GM21529 (cell line): Measurements from ENCODE around the gene HSH2D.

Experiments used
- ATAC-seq: cut with Tn5 transposase; IDR thresholded peaks from one replicate; pipeline ENCODE4 v1.9.1; 2021; ENCODE audit not compliant: unreplicated experiment

Gene HSH2D

DNA sequence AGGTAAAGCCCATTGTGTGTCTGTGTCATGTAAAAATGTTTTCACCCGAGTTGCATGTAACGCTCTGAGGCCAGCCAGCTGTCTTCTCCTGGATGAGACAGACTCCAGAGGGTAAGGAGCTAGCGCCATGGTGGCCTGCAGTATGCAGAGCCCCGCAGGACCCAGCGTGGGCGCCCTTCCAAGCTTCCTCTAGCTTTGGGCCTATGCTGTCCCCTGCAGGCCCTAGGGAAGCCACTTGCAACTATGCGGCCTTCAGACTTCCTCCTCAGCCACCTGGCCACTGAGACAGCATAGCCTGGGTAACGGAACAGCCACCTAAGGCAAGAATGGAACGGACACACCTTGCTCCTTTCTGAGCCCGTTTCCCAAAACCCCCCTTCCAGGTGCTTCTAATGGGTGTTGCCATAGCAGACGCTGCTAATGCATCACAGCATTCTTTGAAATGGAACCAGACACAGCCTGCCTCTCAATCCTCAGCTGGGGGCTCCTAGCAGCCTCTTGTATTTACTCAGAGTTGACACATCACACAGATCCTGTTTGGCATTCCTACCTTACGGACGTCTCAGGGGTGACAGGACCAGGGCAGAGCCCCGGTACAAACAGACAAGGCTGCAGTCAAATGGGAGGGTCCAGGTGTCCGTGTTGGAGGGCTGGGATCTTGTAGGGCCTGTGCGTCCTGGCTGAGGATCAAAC lies 47.9 kb downstream of the HSH2D start:
- ATAC-seq: no peak

DNA sequence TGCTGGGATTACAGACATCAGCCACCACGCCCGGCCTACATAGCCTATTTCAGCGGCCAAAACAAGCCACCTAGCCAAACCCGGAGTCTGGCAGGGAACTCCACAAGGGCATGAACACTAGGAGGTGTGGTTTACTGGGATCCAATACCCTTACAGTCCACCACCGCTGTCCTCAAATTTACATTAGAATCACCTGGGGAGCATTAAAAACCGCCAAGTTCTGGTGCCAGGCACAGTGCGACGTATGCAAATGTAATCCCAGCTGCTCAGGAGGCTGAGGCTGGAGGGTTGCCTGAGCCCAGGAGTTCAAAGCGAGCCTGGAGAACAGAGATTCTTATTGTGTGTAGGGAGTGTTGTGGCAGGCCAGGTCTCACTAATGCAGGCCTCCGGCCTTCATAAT lies 50.0 kb downstream of the HSH2D start:
- ATAC-seq: no peak

- ATAC-seq: no peak
These were observed 53.7 kb downstream of the HSH2D start for GRCh38 chr19:16197188-16197621.

- peak; percentile 79 for ATAC-seq
These were observed 54.3 kb downstream of the HSH2D start, which contains the start of gene AP1M1 for GRCh38 chr19:16197622-16198369. Gene AP1M1, plus strand, starts transcription at chr19:16197911. Its CDS starts 116 bp downstream, at chr19:16198027.

DNA sequence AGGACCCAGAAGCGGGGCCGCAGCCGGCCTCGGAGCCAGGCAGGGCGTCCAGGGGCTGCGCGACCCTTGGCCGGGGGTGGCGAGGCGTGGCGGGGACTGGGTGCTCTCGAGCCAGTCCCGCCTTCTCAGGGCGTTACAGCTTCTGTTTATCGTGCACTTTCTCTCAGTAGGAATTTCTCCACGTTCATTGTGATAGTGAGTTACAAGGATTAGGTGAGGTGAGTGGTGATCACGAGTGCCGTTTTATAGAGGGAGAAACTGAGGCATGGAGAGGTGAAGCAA lies 54.8 kb downstream of the HSH2D start:
- no peak for ATAC-seq

GRCh38 chr19:16199275-16199932 lies 55.9 kb downstream of the HSH2D start:
- ATAC-seq: no peak

GRCh38 chr19:16200038-16201010 lies 56.8 kb downstream of the HSH2D start:
- no peak for ATAC-seq

- no peak for ATAC-seq
These were observed 57.5 kb downstream of the HSH2D start for GRCh38 chr19:16201011-16201391.

DNA sequence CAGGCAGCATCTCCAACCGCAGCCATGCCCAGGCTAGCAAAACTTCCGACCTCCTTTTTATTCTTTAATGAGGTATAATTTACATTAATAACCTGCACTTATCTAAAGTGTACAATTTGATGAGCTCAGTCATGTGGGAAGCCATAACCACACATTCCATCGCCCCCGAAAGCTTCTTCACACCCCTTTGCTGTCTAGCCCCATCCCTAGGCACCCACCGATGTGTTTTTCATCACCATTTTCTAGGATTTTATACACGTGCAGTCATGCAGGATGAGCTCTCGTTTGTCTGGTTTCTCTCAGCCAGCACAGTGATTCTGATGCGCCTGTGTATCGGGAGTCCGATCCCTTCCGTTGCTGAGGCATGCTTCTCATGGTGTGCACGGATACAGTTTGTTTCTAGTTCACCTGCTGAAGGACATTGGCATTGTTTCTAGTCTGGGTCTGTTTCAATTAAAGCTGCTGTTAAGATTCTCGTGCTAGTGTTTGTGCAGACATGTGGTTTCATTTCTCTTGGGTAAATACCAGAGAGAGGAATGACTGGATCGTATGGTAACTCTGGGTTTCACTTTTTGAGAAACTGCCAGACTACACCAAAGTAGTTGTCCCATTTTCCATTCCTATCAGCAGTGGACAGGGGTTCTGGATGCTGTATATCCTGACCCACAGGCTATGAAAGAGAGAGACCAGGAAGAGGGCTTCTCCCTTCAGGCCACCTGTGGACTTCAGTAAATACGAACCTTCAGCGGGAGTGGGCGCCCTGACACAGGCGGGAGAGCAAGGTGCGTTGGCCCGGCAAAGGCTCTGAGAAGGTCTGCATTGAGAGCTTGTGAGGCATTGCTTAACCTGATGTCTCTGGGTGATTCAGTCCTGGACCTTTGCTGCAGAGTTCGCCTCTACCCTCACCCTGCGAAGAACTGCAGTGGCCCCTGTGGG lies 59.1 kb downstream of the HSH2D start:
- no peak for ATAC-seq

DNA sequence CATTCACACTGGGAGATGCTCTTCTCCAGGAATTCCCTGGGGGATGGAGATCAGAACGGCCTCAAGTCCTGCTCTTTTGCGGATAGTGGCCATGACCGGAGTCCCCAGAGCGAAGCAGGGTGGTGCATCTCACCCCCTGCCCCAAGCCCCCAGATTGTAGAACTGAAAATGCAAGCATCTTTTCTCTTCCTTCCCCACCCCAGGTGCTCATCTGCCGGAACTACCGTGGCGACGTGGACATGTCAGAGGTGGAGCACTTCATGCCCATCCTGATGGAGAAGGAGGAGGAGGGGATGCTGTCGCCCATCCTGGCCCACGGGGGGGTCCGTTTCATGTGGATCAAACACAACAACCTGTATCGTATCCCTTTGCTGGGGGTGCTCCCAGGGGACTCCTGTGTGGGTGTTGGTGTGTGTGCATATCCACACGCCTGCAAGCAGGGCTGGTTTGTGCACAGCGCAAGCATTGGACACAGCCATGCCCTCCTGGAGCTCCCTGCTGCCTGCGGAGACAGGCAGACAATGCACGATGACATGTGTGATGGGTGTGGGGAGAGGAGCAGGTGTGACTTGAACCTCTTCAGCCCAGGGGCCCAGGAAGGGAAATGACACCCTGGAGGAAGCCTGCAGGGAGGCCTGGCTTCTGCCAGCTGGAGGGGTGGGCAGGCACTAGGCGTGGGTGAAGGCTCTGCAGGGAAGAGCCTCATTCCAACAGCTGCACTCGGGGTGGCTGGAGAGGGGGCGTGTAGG lies 59.9 kb downstream of the HSH2D start:
- ATAC-seq: no peak

DNA sequence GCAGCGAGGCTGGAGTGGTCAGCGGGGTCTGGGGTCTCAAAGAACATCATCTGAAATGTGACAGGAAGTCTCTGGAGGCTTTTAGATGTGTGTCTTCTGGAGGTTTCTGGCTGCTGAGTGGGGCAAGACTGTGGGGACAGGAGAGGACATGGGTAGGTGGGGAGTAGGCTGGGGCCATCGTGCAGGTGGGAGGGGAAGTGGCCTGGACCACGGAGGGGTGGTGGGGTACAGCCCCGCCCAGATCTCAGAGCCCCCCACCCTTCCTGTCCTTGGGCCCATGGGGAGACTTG lies 60.5 kb downstream of the HSH2D start:
- ATAC-seq: no peak

DNA sequence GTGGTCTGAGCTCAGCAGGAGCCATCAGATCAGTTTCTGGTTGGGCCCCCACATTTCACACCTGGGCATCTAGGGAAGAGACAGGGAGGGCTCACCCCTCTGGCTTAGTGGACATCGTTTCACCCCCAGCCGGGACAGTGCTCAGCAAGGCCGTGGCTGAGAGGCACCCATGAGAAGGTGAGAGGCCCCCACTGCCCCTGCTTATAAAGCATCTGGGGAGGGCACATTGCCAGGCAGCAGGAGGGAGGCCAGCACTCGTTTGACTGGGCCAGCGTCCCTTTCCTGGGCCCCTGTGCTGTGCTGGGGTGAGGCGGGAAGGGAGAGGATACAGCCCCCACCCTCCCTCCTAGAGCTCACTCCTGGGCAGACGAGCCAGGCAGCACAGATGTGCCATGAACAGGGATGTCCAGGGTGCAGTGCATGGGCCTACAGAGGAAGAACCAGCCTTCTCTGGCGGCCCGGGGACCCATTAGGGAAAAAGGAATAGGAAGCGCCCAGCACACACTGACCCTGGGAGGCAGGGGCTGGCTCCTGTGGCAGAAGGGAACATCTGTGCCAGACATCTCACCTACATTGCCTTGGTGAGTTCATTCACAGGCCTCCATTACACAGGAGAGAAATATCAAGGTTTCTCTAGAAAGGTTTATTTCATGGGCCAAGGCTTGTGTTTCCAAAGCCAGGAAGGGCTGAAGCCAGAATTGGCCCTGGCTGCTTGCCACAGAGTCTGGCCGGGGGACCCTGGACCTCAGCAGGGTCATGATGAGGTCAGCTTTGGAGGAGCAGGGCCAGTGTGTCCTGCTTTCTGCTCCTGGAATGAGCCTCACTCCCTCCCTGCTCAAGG lies 61.9 kb downstream of the HSH2D start:
- no peak for ATAC-seq

GRCh38 chr19:16206046-16206605 lies 62.6 kb downstream of the HSH2D start:
- ATAC-seq: no peak

- ATAC-seq: no peak
These were observed 63.2 kb downstream of the HSH2D start for GRCh38 chr19:16206637-16207036.

GRCh38 chr19:16207063-16207462 lies 63.6 kb downstream of the HSH2D start:
- no peak for ATAC-seq

GRCh38 chr19:16207490-16208025 lies 64.1 kb downstream of the HSH2D start:
- ATAC-seq: no peak
